ENCODE measurements around the gene ZNF20.
"Not testable (repeated sequence)": the region's sequence is repeated elsewhere in the genome, so short reads cannot be mapped to it uniquely, and the experiment has no call there.

Gene ZNF20

GRCh38 chr19:12111943-12112637 lies 28.1 kb downstream of the ZNF20 start:
- Mint-ChIP-seq H3K27ac (no peak overlapping the region), H3K36me3 (ENCODE audit: low read depth) (peaks cover 89% of the 10 kb centered on the region), H3K4me3 (no peak overlapping the region), H3K27me3 (ENCODE audit: low read depth, poor library complexity) (no peaks in the 10 kb centered on the region), H3K4me1 (no peaks in the 10 kb centered on the region), H3K9me3 (peaks cover 86% of the 10 kb centered on the region)
- TF ChIP-seq CTCF (IDR thresholded peaks at IDR 0.05) = no peak
- no peak for DNase-seq

- H3K27me3 Mint-ChIP-seq (ENCODE audit: low read depth, poor library complexity) = no peaks in the 10 kb centered on the region
- no peak overlapping the region for H3K4me3 Mint-ChIP-seq
- no peak for DNase-seq
- no peak for TF ChIP-seq CTCF (IDR thresholded peaks at IDR 0.05)
- H3K9me3 Mint-ChIP-seq = peaks cover 88% of the 10 kb centered on the region
- H3K36me3 Mint-ChIP-seq (ENCODE audit: low read depth) = peaks cover 89% of the 10 kb centered on the region
- H3K4me1 Mint-ChIP-seq = no peaks in the 10 kb centered on the region
- no peak overlapping the region for H3K27ac Mint-ChIP-seq
Observed at GRCh38 chr19:12111176-12111575, 29.0 kb downstream of the ZNF20 start.

- peaks cover 74% of the 10 kb centered on the region for H3K36me3 Mint-ChIP-seq (ENCODE audit: low read depth)
- not testable (repeated sequence) for DNase-seq; H3K27me3 Mint-ChIP-seq (ENCODE audit: low read depth, poor library complexity); H3K4me1 Mint-ChIP-seq; H3K27ac Mint-ChIP-seq; H3K4me3 Mint-ChIP-seq
- H3K9me3 Mint-ChIP-seq = peaks cover 79% of the 10 kb centered on the region
Observed at GRCh38 chr19:12103909-12104308, 36.2 kb downstream of the ZNF20 start.

- Mint-ChIP-seq H3K27ac (no peak overlapping the region), H3K9me3 (peaks cover 96% of the 10 kb centered on the region)
Observed at GRCh38 chr19:12098040-12098439, 42.1 kb downstream of the ZNF20 start.

GRCh38 chr19:12095111-12095790 lies 44.9 kb downstream of the ZNF20 start:
- no peak overlapping the region for H3K4me3 Mint-ChIP-seq
- no peak for TF ChIP-seq CTCF (IDR thresholded peaks at IDR 0.05)
- DNase-seq = no peak
- H3K4me1 Mint-ChIP-seq = peaks cover 10% of the 10 kb centered on the region
- no peak overlapping the region for H3K27ac Mint-ChIP-seq
- peaks cover 6% of the 10 kb centered on the region for H3K27me3 Mint-ChIP-seq (ENCODE audit: low read depth, poor library complexity)
- H3K9me3 Mint-ChIP-seq = peaks cover 91% of the 10 kb centered on the region
- peaks cover 85% of the 10 kb centered on the region for H3K36me3 Mint-ChIP-seq (ENCODE audit: low read depth)

More at GRCh38 chr19:12098040-12098439, 42.1 kb downstream of the ZNF20 start:
- no peak overlapping the region for H3K4me3 Mint-ChIP-seq
- no peak for TF ChIP-seq CTCF (IDR thresholded peaks at IDR 0.05)
- no peak for DNase-seq
- peaks cover 4% of the 10 kb centered on the region for H3K4me1 Mint-ChIP-seq
- peaks cover 3% of the 10 kb centered on the region for H3K27me3 Mint-ChIP-seq (ENCODE audit: low read depth, poor library complexity)
- H3K36me3 Mint-ChIP-seq (ENCODE audit: low read depth) = peaks cover 96% of the 10 kb centered on the region

- H3K36me3 Mint-ChIP-seq (ENCODE audit: low read depth) = peaks cover 70% of the 10 kb centered on the region
- peak overlapping the region; percentile 87 for H3K4me3 Mint-ChIP-seq
- H3K27me3 Mint-ChIP-seq (ENCODE audit: low read depth, poor library complexity) = peaks cover 6% of the 10 kb centered on the region
- no peak for TF ChIP-seq CTCF (IDR thresholded peaks at IDR 0.05)
- H3K9me3 Mint-ChIP-seq = peaks cover 81% of the 10 kb centered on the region
- H3K4me1 Mint-ChIP-seq = peaks cover 10% of the 10 kb centered on the region
- DNase-seq = no peak
- H3K27ac Mint-ChIP-seq = no peak overlapping the region
Observed at GRCh38 chr19:12093777-12094176, 46.4 kb downstream of the ZNF20 start.

Measured in nephron progenitor cell (in vitro differentiated cells).